Heart left ventricle (tissue), 16 donors: ENCODE data around the gene SLX9. TPM values are rescaled to one million over a fixed set of nuclear protein-coding genes. Genes with fewer than 3 reads are reported as not detected.

Source experiments
- ATAC-seq, 4 donors: fragments of 200-7000 bp; cut with Tn5 transposase; one replicate each; pipeline ENCODE4 v1.9.1; 2020 to 2022; ENCODE audit warnings: moderate library complexity in 4 of 4, mild to moderate bottlenecking in 3 of 4, moderate number of reproducible peaks in 1 of 4
- DNase-seq, 5 donors: peaks; one replicate each; pipeline ENCODE4 v3.0.0-alpha.2; 2020
- H3K27ac ChIP-seq, 12 donors: fragments of 200-600 bp; sonication (generic) in 4 of 12; one replicate each; pipeline versions ENCODE4 v1.5.0 to v1.8.0; 2016 to 2022; ENCODE audit warnings: mild to moderate bottlenecking in 2 of 12
- H3K27me3 ChIP-seq, 9 donors: fragments of 200-600 bp; sonication (generic) in 2 of 9; one replicate each; pipeline versions ENCODE4 v1.5.1 to v1.8.0; 2016 to 2022; ENCODE audit warnings: mild to moderate bottlenecking in 3 of 9
- H3K36me3 ChIP-seq, 9 donors: fragments of 200-600 bp; sonication (generic) in 2 of 9; one replicate each; pipeline versions ENCODE4 v1.5.0 to v1.8.0; 2018 to 2022; ENCODE audit warnings: mild to moderate bottlenecking in 2 of 9
- H3K4me1 ChIP-seq, 12 donors: fragments of 200-600 bp; sonication (generic) in 4 of 12; one replicate each; pipeline versions ENCODE4 v1.5.0 to v1.8.0; 2016 to 2022; ENCODE audit warnings: mild to moderate bottlenecking in 3 of 12
- H3K4me3 ChIP-seq, 12 donors: fragments of 200-600 bp; sonication (generic) in 4 of 12; one replicate each; pipeline versions ENCODE4 v1.5.0 to v1.8.0; 2017 to 2022; ENCODE audit warnings: mild to moderate bottlenecking in 9 of 12, moderate library complexity in 4 of 12
- H3K9me3 ChIP-seq, 12 donors: fragments of 200-600 bp; sonication (generic) in 4 of 12; one replicate each; pipeline versions ENCODE4 v1.5.0 to v1.8.0; 2016 to 2022; ENCODE audit warnings: mild to moderate bottlenecking in 1 of 12
- POLR2A ChIP-seq, 2 donors: fragments of 450-650 bp; IDR thresholded peaks; one replicate each; pipeline ENCODE4 v1.6.1; 2017; ENCODE audit warnings: antibody characterized with exemption in 2 of 2, mild to moderate bottlenecking in 2 of 2, moderate library complexity in 2 of 2
- WGBS, 4 donors: extraction: QIAGEN DNeasy Blood & Tissue Kit in 2 of 4; methylation state at CpG; one replicate each; pipeline versions ENCODE4 v1.1.5 to v1.1.7; 2013 to 2018; 5-methylcytosine and 5-hydroxymethylcytosine counted together
- intact Hi-C, 10 donors: fragments of 100-400 bp; cut with DNase I; formaldehyde crosslinking; loops; one replicate each; pipeline versions ENCODE4 v1.11.1 to v1.14.2; 2022
- polyA plus RNA-seq, 2 donors: library from polyadenylated mRNA; stranded (reverse); fragments of 200-250 nt; gene quantifications; one replicate each; pipeline ENCODE4 v1.2.3, GENCODE V29; 2013
- total RNA-seq, 9 donors: library from RNA; depleted of rRNA in 2 of 9; stranded (reverse); fragments of >200 nt in 2 of 9; fragmentation: NEBNext Ultra II Directional in 3 of 9; extraction: Animal tissue kit (Norgen Biotek cat#: 25700) in 3 of 9; gene quantifications; one replicate each; pipeline versions ENCODE4 v1.1.0 to v1.2.4, GENCODE V29; 2016 to 2023
- TF ChIP-seq, protein P1 (sequence below), 12 donors: fragments of 200-600 bp; sonication (generic) in 4 of 12; IDR thresholded peaks; one replicate each; pipeline versions ENCODE4 v1.5.0 to v1.8.0; 2018 to 2022; ENCODE audit warnings: antibody characterized with exemption in 12 of 12, mild to moderate bottlenecking in 5 of 12
- donor health status: ischemic (EF 13 %, LVEDD 7.1; RV severe dilation, severe dysfunction).
- donor health status: healthy with polysubstance abuse.
- donor health status: DM: no; HTN: yes; CAD: no.
- donor health status: DM: no; HTN: no; CAD: no.
- donor health status: ischemic (EF 25% LVEDD 6.9; RV normal size, moderate dysfunction).
- donor health status: ischemic (EF 25% LVEDD 5.7; RV mildly dilated, moderate dysfunction).
- donor health status: healthy.
- donor health status: DM: yes; HTN: yes; CAD: no.
- donor health status: ischemic (EF 35%, LVEDD 5.7; RV mildly dilated, moderate dysfunction).
- donor health status: nonischemic (EF 11% LVEDD 7.7; RV severe dilation, severe dysfunction).
- donor health status: DM: yes; HTN: yes; CAD: no.
- donor health status: PGD.
- donor health status: ischemic (EF 29% LVEDD 5.4; RV normal size, mild dysfunction).
- donor health status: nonischemic (EF 23%, LVEDD 6.1; RV moderate dilation, normal function).

The SLX9 gene
- total and polyA plus RNA-seq, 11 donors = 38.5 to 77.8 (median 49.1) TPM

GRCh38 chr21:44929242-44929798 is 10.5 kb upstream of the SLX9 start:
- no peak overlapping the region for H3K4me3 ChIP-seq
- peaks cover 15 to 52% (median 30%) of the 10 kb centered on the region in 9 donors for H3K27me3 ChIP-seq
- H3K36me3 ChIP-seq = no peaks in the 10 kb centered on the region
- intact Hi-C loops = loop anchor here in 2 of 10 donors (5.0 kb wide), 1 partner anchor 37 kb away; no protein-coding TSS in a partner anchor
- no peak for TF ChIP-seq POLR2A (IDR thresholded peaks at IDR 0.05)
- TF ChIP-seq, protein P1, sequence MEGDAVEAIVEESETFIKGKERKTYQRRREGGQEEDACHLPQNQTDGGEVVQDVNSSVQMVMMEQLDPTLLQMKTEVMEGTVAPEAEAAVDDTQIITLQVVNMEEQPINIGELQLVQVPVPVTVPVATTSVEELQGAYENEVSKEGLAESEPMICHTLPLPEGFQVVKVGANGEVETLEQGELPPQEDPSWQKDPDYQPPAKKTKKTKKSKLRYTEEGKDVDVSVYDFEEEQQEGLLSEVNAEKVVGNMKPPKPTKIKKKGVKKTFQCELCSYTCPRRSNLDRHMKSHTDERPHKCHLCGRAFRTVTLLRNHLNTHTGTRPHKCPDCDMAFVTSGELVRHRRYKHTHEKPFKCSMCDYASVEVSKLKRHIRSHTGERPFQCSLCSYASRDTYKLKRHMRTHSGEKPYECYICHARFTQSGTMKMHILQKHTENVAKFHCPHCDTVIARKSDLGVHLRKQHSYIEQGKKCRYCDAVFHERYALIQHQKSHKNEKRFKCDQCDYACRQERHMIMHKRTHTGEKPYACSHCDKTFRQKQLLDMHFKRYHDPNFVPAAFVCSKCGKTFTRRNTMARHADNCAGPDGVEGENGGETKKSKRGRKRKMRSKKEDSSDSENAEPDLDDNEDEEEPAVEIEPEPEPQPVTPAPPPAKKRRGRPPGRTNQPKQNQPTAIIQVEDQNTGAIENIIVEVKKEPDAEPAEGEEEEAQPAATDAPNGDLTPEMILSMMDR (IDR thresholded peaks at IDR 0.05) = no peak
- no peaks in the 10 kb centered on the region for H3K9me3 ChIP-seq
- H3K27ac ChIP-seq = peak overlapping the region in 1 of 12 donors; percentile 93
- peaks cover 0 to 85% (median 24%) of the 10 kb centered on the region in 12 donors for H3K4me1 ChIP-seq
- 78 to 88% (median 84%) methylated on average over 6 of the region's 6 CpGs for WGBS, 4 donors
- DNase-seq (peak in 1 of 5 donors; percentile 17), ATAC-seq (no peak)

DNA sequence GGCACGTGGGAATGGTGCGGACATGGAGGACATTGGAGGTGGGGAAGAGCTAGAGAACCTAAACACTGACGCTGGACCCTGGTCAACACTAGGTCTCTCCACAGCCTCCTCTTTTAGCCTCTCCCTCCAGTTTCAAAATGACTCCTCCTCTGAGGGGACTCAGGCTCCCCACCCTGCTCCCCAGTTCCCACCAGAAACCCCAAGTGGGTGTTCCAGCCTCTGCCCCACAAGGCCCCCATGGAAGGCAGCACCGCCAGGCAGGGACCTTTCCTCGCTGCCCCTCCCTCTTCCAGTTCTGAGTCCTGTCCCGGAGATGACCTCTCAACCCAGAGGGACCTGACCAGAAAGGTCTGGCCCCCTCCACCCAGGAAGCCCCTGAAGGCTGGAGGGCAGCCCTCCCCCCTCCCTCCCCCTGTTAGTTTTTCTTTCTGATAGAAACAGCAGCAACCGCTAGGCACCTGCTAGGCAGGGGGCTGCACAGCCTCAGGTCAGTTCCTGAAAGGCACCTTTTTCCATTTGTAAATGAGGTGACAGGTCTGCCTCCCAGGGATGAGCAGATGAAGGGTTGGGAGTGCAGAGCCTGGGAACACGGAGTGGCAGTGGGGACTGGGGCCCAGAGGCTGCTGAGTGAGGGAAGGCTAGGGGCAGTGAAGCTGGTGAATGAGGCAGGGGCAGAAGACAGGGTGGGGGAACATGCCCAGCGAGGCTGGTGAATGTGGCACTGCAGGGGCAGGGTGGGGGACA is 9.9 kb upstream of the SLX9 start:
- Histone ChIP-seq H3K4me1 (peaks cover 0 to 79% (median 23%) of the 10 kb centered on the region in 12 donors), H3K27ac (peak overlapping the region in 1 of 12 donors; percentile 93), H3K4me3 (no peak overlapping the region), H3K36me3 (no peaks in the 10 kb centered on the region), H3K9me3 (no peaks in the 10 kb centered on the region), H3K27me3 (peaks cover 16 to 59% (median 30%) of the 10 kb centered on the region in 9 donors)
- intact Hi-C loops = loop anchor here in 9 of 10 donors (2.0 to 10.0 kb wide), 7 partner anchors 37 to 418 kb away; partner anchors contain the start of genes UBE2G2 (in 6 of the 9) and PTTG1IP (in 1 of the 9)
- DNase-seq (peak in 1 of 5 donors; percentile 20), ATAC-seq (no peak)
- TF ChIP-seq, protein P1 (IDR thresholded peaks at IDR 0.05) = no peak
- no peak for TF ChIP-seq POLR2A (IDR thresholded peaks at IDR 0.05)
- WGBS, 4 donors = 60 to 66% (median 63%) methylated on average over 9 of the region's 9 CpGs

- Histone ChIP-seq H3K27me3 (peaks cover 16 to 61% (median 30%) of the 10 kb centered on the region in 9 donors), H3K9me3 (no peaks in the 10 kb centered on the region), H3K4me3 (peak overlapping the region in 1 of 12 donors; percentile 63), H3K27ac (peak overlapping the region in 2 of 12 donors; percentile 26 to 93), H3K36me3 (no peaks in the 10 kb centered on the region), H3K4me1 (peaks cover 0 to 74% (median 23%) of the 10 kb centered on the region in 12 donors)
- intact Hi-C loops = loop anchor here in 7 of 10 donors (2.0 to 10.0 kb wide), 7 partner anchors 38 to 418 kb away; partner anchors contain the start of genes UBE2G2 (in 6 of the 7) and PTTG1IP (in 1 of the 7)
- DNase-seq = peak in 1 of 5 donors; percentile 82
- no peak for ATAC-seq
- 39 to 53% (median 41%) methylated on average over 12 of the region's 12 CpGs for WGBS, 4 donors
- TF ChIP-seq POLR2A (IDR thresholded peaks at IDR 0.05) = no peak
- TF ChIP-seq, protein P1 (IDR thresholded peaks at IDR 0.05) = no peak
Measured at GRCh38 chr21:44930543-44930981, 9.3 kb upstream of the SLX9 start.

DNA sequence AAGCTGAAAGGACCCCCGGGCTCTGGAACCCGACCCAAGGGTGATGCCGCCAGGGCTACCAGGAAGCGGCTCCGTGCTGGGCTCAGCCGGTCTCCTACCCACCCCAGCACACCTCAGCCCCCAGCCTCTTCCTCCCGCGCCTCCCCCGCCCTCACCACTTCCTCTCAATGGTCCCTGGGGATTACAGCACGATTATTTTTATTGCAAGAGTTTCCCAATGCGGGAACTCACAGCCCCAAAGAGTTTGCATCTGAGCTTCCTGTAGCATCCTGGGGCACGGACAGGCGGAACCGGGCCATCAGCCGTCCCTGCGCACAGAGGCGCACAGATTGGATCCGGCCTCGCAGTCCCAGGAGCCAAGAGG is 8.7 kb upstream of the SLX9 start:
- DNase-seq (peak in 1 of 5 donors; percentile 80), ATAC-seq (peak in 3 of 4 donors; percentile 17 to 41 (median 34))
- H3K36me3 ChIP-seq = no peaks in the 10 kb centered on the region
- H3K27me3 ChIP-seq = peaks cover 16 to 60% (median 30%) of the 10 kb centered on the region in 9 donors
- 1 to 4% (median 3%) methylated on average over 16 to 19 of the region's 19 CpGs for WGBS, 4 donors
- H3K27ac ChIP-seq = peak overlapping the region in 2 of 12 donors; percentile 26 to 93
- peak overlapping the region in 9 of 12 donors; percentile 31 to 63 (median 55) for H3K4me3 ChIP-seq
- TF ChIP-seq, protein P1 (IDR thresholded peaks at IDR 0.05) = no peak
- no peak for TF ChIP-seq POLR2A (IDR thresholded peaks at IDR 0.05)
- intact Hi-C loops = loop anchor here in 7 of 10 donors (2.0 to 10.0 kb wide), 7 partner anchors 38 to 419 kb away; partner anchors contain the start of genes UBE2G2 (in 6 of the 7) and PTTG1IP (in 1 of the 7)
- H3K9me3 ChIP-seq = no peaks in the 10 kb centered on the region
- H3K4me1 ChIP-seq = peaks cover 0 to 69% (median 23%) of the 10 kb centered on the region in 12 donors
